HG02798 (cell line): ENCODE results near the gene PDE6A.

Source experiments
- ATAC-seq: cut with Tn5 transposase; IDR thresholded peaks from one replicate; pipeline ENCODE4 v1.9.1; 2021; ENCODE audit warnings: mild to moderate bottlenecking; ENCODE audit not compliant: unreplicated experiment, poor library complexity

Gene PDE6A

GRCh38 chr5:149931992-149932436, 12.6 kb downstream of the PDE6A start:
- ATAC-seq = no peak

DNA sequence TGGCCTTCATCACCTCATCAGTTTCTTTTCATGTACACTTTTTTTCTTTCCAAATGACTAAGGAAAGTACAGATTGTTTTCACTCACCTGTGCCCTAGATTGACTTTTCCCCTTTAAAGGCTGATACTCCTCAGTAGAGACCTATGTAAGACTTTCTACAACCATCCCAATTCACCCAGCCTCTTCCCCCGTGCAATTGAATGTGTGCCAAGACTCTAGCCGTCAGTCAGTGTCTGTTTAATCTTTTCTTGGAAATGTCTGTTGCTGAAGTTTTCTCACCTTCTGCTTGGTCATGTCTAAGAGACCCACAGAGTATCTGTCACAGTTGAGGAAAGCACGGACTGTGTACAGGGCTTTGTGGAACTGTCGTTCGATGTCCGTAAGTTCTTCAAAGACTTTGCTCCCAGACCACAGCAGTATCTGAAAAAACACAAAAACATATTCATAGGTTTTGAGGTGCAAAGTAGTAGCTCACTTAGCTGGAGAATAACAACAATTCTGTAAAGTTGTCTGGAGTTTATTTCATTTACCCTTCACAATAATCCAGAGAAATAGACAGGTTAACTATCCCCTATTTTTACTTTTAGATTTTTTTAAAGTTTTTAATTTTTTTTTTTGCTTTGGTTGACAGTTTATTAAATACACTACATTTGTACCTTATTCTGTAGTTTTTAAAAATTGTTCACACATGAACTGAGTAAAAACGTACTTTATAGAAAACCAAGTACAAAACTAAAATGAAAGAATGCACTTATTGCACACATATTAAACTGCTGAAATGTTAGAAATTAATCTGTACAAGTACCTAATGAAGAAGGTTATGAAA, 13.6 kb downstream of the PDE6A start:
- ATAC-seq = no peak

DNA sequence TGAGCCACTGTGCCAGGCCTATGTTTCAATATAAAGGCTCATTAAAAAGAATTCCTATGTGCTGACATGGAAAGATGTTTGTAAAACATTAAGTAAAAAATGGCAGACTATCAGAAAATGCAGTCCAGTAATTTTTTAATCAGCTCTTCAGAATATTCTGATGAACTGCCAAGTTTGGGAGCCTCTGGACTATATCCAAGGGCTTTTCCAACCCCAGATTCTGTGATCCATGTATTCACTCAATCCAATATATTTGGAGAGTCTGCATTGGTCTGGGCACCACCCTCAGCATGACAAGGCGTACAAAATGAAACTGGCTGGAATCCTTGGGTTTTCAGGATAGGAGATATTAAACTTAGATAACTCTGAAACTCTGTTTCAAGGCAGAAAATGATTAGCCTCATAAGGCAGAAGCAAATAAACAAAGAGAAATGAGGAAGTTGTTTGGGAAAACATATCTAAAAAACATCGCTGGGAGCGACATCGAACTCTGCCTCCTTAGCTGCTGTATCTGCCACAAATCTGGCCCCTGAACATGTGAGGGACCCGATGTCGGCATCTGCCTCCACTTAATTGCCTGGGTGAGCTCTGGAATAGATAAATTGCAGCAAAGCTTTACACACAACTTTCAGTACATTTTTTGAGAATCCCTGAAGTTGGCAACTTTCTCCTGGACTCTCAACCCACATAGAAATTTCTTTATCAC, 14.4 kb downstream of the PDE6A start:
- ATAC-seq = no peak

- no peak for ATAC-seq
These were observed 20.1 kb downstream of the PDE6A start for GRCh38 chr5:149924486-149924885.

DNA sequence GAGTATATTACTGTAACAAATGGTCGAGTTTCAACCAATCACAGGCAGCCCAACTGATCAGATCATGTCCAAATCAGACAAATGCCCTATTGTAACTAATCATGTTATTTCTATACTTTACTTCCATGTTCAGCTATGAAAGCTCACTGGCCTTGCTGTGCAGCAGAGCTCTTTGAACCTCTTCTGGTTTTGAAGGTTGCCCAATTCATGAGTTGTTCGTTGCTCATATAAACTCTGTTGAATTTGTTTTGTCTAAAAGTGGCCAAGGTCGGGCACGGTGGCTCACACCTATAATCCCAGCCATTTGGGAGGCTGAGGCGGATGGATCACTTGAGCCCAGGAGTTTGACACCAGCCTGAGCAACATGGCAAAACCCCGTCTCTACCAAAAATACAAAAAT, 21.6 kb downstream of the PDE6A start:
- ATAC-seq = no peak

DNA sequence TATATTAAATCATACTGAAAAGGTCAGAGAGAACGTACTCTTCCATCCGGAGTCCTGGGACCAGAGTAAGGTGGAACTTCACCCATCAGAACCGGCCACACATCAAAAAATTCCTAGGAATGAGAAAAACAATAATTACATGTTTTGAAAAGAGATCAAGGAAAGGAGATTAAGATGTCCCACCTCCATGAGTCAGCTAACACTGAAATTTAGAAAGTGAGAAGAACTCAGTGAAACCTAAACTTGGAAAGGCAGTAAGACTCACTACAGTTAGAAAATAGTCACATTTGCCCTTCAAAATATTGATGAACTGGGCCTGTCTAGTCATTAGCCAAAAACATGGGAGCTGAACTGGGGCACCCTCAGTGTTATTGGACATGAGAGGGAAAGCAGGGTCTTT, 23.0 kb downstream of the PDE6A start:
- no peak for ATAC-seq

DNA sequence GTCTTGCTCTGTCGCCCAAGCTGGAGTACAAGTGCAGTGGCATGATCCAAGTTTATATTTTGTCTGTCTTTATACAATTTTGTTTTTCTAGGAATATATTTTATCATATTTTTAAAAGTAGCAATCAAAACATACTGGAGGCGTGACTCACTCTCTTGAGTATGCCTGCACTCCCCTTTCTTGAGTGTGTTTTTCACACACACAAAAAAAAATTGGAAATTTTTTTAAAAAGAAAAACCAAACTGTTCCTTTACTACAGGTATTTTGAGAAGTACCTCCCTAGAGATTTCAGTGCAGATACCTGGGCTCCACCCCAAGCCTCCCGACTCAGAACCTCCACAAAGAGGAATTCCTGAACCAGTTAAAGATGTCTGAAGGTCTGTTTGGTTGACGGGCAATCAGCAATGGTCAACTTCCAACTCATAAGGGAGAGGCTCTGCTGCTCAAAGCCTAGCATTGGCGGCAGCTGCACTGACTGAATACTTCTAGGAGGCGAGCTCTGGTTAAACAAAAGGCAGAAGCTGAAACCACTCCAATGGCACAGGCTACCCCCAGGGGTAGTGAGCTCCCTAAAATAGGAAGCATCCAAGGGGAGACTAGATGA, 27.4 kb downstream of the PDE6A start:
- no peak for ATAC-seq

GRCh38 chr5:149916334-149917072, 28.1 kb downstream of the PDE6A start:
- no peak for ATAC-seq

GRCh38 chr5:149915392-149916260, 29.0 kb downstream of the PDE6A start:
- ATAC-seq = no peak

GRCh38 chr5:149913436-149914419, 30.9 kb downstream of the PDE6A start:
- no peak for ATAC-seq

GRCh38 chr5:149912226-149912871, 32.2 kb downstream of the PDE6A start:
- no peak for ATAC-seq

GRCh38 chr5:149911031-149911430, 33.6 kb downstream of the PDE6A start:
- no peak for ATAC-seq

GRCh38 chr5:149907828-149908227, 36.8 kb downstream of the PDE6A start:
- ATAC-seq = no peak

- no peak for ATAC-seq
These were observed 39.6 kb downstream of the PDE6A start for GRCh38 chr5:149904977-149905376.

GRCh38 chr5:149904293-149904886, 40.2 kb downstream of the PDE6A start:
- ATAC-seq = no peak

DNA sequence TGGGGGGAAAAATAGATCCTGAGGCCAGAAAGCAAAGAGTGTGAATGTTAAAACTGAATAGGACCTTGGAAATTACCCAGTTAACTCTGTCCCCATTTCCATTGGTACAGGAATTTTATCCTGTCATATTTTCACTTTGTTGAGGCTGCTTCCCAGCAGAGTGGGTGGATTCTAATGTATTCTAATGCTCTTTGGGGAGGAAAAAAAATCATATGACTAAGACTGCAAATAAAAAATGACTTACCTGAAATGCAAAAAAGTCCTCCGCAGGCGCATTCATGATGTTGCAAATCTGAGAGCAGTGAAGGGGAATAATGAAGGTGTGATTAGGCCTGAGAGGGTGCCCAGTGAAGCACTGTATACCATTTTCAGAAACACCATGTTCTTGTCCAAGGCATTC, 41.2 kb downstream of the PDE6A start:
- no peak for ATAC-seq

DNA sequence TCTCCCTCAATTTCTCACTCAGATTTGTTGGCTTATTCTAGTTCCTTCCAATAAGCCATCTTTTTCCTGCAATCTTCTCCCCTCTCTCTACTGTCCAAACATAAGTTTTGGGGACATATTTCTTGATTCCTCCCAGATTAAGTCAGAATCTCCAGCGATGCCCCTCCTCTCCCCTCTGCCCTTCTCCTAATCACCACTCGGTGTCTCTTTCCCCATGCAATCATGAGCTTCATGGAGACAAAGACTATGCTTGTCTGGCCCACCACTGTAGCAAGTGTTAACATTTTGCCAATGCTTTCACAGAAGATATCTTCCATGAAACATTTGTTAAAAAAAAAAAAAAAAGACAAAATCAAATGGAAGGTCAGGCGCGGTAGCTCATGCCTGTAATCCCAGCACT, 42.4 kb downstream of the PDE6A start:
- no peak for ATAC-seq

- ATAC-seq = no peak
These were observed 43.1 kb downstream of the PDE6A start for GRCh38 chr5:149901511-149901910.
